Measurements from ENCODE around the gene ICA1. TPM values are rescaled to one million over a fixed set of nuclear protein-coding genes. Genes with fewer than 3 reads are reported as not detected.
"Not testable (repeated sequence)": the region's sequence is repeated elsewhere in the genome, so short reads cannot be mapped to it uniquely, and the experiment has no call there.

ICA1 gene
- total RNA-seq, 1 donor from 2014 or later = 14.9 TPM

DNA sequence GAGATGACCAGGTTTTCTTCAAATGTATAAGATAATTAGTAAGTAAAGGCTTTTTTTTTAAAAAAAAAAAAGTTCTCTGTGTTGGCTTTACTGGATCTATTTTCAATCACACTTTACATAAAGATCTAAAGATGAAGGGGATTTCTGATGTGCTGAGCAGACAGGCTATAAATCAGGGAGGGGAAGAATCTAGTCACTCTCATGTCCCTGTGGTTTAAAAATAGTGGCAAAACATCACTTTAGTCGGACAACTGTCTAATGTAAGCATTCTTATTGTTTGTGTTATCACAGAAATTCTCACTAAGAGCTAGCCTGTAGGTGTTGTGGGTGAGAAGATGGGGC, 132.7 kb downstream of the ICA1 start:
- no peak for DNase-seq

DNA sequence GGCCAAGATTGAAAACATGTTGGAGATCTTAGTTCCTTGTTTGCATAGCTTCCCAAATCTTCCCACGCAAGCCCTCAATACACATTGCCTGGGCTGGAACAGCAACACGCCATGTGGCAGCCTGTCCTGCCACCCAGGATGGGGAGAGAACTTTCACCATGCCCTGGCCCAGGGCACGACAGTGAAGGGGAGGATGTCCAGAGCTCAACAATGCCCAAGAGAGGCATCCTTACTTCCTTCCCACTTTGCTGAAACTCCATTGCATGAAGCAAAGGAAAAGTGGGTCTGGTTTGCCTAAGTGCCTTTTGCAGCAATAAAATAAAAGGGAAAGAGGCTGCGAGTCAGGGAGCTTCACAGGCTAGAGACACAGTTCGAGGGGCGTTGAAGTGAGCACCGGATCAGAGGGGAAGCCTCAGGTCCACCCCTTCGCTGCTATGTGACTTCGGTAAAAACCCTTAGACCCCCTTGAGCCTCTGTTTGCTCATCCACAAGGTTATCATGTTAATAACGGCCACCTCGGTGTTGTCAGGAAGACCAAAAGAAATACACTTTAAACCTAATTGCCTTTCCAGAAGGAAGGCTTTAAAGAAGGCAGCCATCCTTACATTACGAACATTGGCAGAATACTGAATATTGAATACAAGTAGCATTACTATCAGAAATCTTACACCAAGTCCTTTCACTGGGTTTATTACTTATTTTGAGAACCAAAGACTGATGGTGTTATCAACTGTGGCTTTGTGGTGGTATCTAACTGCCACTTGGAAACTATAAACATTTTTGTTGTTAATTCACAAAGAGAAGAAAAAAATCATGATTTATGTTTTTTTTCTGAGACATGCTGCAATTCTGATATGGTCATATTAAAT, 133.3 kb downstream of the ICA1 start:
- no peak for DNase-seq

GRCh38 chr7:8126601-8127167, 135.3 kb downstream of the ICA1 start:
- DNase-seq = no peak

DNA sequence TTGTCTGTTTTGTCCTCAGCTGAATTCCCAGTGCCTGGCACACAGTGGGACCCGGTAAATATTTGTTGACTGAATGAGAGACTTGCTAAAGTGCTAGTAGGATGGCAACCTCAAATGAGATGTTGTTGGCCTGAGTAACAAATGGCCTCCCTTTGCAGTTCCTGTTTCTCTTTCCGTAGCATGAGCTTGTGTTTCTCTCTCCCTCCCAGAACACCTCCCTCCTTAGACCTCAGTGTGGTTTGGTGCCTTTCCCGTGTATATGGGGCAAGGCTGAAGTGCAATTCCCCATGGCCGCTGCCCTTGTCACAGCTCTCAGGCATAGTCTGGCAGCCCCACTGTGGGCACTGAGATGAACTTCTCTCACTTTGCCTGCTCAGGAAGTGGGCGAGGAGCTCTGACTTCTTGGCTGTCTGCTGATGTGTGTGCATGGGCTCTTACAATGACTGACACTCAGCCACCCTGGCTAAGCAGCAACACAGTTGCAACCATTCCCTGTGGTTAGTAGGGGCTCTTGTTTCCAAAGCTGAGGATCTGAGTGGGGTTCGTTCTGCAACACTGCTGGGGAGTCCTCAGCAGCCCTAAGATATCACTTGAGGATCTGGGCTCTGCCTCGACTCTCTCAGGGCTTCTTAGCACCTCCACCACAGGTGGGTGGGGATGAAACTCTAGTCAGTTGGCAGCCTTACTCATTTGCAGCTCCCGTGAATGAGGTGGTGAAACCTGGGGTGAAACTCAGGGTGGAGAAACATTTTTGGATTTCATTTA, 136.1 kb downstream of the ICA1 start:
- DNase-seq = no peak

DNA sequence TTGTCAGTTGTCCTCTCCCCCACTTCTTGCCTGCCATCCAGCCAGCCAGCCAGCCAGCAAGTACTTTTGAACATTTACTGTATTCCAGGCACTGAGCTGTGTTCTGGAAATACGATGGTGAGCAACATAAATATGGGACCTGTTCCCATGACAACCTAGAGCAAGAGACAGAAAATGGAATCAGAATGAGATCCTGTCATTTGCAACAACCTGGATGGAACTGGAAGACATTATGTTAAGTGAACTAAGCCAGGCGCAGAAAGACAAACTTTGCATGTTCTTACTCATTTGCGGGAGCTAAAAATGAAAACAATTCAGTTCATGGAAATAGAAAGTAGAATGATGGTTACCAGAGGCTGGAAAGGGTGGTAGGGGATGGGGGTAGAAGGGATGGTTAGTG, 140.7 kb downstream of the ICA1 start:
- DNase-seq = no peak

DNA sequence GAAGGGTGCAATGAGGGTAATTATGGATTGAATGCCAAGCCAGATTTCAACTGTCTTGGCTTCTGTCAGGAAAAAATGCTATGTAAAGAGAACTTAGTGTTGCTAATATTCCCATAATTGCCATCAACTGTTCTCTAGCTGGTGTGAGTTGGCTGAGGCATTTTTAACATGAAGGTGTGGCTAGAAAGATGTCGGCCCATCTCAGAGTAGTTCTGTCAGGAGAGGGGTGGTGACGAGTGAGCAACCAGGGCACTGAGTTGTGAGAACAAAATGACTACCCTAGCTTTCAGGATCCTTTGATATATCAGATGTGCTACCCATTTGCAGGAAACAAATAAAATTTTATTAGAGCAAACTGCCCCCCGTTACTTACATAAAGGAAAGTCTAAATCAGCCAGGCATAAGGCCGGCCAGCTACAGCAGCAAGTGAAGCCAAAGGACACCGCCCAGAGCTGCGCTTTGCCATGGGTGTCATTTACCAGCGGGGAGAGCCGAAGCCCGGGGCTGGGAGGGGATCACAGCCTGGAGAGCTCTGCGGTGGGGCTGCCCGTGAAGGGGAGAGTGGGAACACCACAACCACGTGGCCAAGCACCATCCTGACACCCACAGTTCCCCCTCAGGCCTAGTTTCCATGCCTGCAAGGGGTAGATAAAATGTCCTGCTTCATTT, 141.4 kb downstream of the ICA1 start:
- no peak for DNase-seq

DNA sequence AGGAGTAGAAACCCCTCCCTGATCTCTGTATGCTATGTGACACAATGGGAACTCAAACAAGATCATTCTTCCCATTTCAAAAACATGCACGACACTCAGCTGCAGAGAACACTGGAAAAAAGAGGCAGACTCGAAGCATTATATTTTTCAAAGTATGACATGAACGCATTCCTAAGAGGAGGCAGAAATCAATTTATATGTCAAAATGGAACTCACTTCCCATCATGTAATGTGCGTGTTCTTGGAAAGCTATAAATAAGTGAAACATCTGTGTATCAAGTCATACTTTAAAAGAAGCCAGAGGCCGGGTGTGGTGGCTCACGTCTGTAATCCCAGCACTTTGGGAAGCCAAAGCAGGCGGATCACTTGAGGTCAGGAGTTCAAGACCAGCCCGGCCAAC, 142.7 kb downstream of the ICA1 start:
- DNase-seq = peak; percentile 7

GRCh38 chr7:8117195-8117594, 144.8 kb downstream of the ICA1 start:
- no peak for DNase-seq

DNA sequence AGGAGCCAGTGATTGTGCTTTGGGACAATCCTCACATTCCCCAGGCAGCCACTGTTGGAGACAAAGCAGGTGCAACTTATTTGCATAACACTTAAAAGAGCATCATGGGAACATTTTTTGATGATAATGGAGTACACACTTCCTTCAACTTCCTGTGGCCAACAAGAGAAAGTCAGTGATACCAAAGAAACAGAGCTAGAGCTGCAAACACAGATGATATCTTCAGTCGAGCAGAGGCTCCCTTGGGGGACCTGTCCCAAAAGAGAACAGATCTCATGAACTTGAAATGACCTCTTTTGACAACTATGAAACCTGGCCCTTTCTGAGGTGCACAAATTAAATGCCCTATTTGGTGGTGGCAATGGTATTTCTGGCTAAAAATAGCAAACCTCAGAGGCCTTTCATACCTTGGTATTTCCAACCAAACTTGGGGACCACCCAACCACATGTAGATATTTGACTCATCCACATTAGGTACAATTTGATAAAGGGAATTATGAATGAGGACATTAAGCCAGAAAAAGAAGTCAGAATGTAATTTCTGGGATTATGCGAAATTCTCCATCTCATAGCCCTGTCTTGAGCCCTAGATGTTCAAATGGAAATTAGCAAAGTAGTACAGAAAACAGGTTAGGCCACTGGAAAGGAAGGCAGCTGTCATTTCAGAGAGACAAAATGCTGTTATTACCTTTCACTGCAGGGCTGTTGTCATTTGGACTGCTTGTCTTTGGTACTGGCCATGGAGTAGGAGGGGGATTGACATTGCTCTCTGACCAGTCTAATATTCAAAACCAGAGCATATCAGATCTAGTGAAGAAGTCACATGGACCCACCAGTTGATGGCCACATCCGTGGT, 146.2 kb downstream of the ICA1 start:
- DNase-seq = no peak

- DNase-seq = no peak
Observed at GRCh38 chr7:8114175-8114574, 147.8 kb downstream of the ICA1 start.

DNA sequence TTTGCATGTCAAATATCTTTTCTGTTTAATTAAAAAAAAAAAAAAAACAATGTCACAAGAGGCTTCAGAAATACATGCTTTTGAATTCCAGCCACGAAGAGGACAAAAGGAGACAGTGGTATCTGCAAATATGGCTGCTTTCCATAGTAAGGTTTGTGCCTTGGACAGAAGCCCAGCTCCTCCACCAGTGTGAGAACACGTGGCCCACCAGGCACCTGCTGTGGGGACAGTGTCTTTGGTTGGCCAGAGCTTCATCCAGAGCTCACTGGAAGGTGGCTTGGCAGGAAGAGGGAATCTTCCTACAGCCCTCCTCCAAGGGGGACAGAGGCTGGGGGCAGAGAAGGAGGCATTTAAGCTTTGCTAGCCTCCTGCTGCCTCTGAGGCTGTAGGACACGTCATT, 148.8 kb downstream of the ICA1 start:
- DNase-seq = no peak

GRCh38 chr7:8112685-8113084, 149.3 kb downstream of the ICA1 start:
- no peak for DNase-seq

- DNase-seq = no peak
Observed at GRCh38 chr7:8111282-8111960, 150.5 kb downstream of the ICA1 start.

GRCh38 chr7:8109196-8110022, 152.6 kb downstream of the ICA1 start:
- DNase-seq = no peak

GRCh38 chr7:8105449-8106095, 156.4 kb downstream of the ICA1 start:
- no peak for DNase-seq

GRCh38 chr7:8103282-8103681, 158.7 kb downstream of the ICA1 start:
- no peak for DNase-seq

DNA sequence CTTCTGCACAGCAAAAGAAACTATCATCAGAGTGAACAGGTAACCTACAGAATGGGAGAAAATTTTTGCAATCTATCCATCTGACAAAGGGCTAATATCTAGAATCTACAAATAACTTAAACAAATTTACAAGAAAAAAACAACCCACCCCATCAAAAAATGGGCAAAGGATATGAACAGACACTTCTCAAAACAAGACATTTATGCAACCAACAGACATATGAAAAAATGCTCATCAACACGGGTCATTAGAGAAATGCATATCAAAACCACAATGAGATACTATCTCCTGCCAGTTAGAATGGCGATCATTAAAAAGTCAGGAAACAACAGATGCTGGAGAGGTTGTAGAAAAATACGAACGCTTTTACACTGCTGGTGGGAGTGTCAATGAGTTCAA, 160.7 kb downstream of the ICA1 start:
- DNase-seq = not testable (repeated sequence)

- no peak for DNase-seq
Observed at GRCh38 chr7:8094164-8095140, 167.5 kb downstream of the ICA1 start.

GRCh38 chr7:8092140-8092539, 169.8 kb downstream of the ICA1 start:
- DNase-seq = no peak

All from skin of body (tissue), 2 donors.